ENCODE measurements around the gene ANGEL2. TPM values are rescaled to one million over a fixed set of nuclear protein-coding genes. Genes with fewer than 3 reads are reported as not detected.
"Not testable (repeated sequence)": the region's sequence is repeated elsewhere in the genome, so short reads cannot be mapped to it uniquely, and the experiment has no call there.

ANGEL2 gene
- total RNA-seq, 1 donor from 2014 or later: 38.0 TPM

DNA sequence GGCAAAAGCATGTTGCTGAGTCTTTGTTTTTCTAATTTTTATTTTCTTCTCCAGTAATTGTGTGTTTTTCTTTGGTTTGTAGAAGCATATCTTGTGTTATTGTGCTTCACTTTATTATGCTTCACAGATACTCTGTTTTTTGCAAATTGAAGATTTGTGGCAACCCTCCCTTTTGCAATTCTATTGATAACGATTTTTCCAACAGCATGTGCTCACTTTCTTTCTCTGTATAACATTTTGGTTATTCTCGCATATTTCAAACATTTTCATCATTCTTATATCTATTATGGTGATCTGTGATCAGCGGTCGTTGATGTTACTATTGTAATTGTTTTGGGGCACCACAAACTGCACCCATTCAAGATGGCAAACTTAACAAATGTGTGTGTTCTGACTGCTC is 3.8 kb upstream of the ANGEL2 start:
- no peak for DNase-seq (ENCODE audit: low read depth in 2 of 2)

DNA sequence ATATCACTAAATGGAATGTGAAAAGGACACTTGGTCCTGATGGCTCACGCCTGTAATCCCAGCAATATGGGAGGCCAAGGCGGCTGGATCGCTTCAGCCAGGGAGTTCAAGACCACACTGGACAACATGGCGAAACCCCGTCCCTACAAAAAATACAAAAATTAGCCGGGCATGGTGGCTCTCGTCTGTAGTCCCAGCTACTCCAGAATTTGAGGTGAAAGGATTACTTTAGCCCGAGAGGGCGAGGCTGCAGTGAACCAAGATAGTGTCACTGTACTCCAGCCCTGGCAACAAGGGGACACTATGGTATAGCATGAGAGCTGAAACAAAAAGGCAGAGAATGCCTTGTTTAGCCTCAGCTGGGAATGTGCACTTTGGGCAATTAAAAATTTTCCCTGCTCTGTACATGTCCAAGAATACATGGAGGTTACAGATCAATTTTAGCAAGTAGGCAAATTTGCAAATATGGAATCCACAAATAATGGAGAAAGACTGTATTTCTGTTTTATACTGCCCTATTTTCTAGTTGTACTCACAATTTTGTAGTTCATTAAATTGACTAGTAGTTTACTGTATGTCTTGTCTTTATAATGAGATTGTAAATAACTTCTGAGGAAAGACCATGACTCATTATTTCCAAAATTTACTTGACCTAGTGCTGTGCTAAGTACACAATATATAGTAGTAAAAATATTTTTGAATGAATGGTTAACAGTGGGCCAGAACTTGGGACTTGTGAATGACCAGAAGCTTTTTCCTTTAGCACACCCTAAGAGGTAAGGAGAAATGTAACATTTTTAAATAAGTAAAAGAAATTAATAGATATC is 2.0 kb upstream of the ANGEL2 start:
- no peak for DNase-seq (ENCODE audit: low read depth in 2 of 2)

DNA sequence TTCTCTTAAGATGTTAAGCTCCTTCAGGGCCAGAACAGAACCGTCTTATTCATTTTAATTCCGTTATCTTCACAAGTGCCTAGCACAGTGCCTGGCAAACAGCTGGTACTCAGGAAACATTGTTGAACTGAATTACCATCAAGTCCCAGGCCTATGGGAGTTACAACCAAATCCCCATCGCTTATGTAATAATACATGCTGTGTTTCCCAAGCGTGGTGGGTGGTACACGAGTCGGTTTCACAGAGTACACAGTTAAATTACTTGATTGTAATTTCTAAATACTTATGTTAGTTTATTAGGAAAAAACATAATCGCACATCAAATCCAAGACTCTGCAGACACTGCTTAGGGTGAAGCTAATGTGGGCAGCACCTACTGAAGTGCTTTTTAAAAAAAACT is 1.0 kb downstream of the ANGEL2 start:
- peak in 1 of 2 donors; percentile 13 for DNase-seq (ENCODE audit: low read depth in 2 of 2)

DNA sequence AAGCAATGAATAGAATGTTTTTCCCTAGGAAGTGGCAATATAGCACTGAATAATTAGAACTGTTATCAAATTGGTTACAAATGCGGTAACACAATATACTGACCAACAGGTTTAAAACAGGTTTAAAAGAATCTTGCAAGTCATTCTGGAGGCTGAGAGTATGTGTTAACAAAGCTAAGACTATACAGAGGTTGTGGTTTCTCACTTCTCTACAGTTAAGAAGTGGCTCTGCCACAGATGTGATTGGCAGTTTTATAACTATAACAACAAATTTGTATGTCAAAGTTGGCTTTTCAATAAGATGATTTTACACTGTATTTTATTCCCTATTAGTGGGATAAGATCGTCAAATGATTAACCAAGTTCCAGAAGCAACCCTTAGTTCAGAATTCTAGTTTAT is 7.1 kb downstream of the ANGEL2 start:
- DNase-seq (ENCODE audit: low read depth in 2 of 2): no peak

DNA sequence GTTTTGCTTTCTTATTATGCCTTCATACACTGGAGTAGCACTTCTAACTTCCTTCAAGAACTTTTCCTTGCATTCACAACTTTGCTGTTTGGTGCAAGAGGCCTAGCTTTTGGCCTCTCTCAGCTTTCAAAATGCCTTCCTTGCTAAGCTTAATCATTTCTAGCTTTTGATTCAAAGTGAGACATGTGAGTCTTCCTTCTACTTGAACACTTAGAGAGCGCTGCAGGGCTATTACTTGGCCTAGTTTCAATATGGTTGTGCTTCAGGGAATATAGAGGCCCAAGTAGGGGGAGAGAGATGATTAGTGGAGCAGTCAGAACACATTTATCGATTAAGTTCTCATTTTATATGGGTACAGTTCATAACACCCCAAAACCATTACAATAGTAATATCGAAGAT is 12.4 kb downstream of the ANGEL2 start:
- DNase-seq (ENCODE audit: low read depth in 2 of 2): no peak

DNA sequence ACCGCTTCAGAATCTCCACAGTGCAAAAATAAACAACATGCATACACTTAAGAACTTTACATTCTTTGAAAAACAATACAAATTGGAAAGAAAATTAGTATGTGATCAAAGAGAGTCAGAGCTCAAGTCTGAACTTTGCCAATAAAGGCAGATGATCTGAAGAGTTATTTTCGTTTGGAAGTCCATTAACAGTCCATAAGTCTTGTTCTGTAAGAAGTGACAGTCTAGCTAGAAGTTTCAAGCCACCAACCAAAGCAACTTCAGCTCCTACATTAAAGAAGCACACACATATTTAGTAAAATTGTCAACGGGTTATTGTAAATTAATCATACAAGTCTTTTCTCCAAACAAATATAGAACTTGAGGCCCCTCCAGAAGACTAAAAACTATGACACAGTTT is 20.7 kb downstream of the ANGEL2 start:
- no peak for DNase-seq (ENCODE audit: low read depth in 2 of 2)

DNA sequence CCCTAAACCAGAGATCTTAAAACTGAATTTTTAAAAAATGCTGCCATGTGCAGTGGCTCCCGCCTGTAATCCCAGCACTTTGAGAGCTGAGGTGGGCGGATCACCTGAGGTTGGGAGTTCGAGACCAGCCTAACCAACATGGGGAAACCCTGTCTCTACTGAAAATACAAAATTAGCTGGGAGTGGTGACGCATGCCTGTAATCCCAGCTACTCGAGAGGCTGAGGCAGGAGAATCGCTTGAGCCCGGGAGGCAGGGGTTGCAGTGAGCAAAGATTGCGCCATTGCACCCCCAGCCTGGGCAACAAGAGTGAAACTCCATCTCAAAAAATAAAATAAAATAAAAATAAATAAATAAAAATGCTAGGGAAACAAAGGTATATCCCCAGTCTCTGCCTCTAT is 21.7 kb downstream of the ANGEL2 start:
- DNase-seq (ENCODE audit: low read depth in 2 of 2): not testable (repeated sequence)

DNA sequence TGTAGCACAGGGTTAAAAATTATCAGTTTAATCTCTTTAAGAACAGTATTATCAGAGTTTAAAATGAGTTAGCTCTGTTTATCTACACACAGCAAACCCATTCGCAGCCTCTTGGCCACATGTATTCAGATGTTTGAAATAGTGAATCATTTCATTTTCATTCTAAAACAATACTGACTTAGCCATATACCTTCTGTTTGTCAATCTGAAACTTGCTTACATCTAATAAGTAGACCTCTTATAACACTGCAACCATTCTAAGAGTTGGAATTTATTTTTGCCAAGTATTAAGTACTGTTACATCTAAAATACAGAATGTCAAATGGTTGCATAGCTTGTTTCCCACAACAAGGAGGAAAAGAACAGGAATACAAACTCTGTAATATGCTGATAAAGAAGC is 25.4 kb downstream of the ANGEL2 start:
- DNase-seq (ENCODE audit: low read depth in 2 of 2): no peak

DNA sequence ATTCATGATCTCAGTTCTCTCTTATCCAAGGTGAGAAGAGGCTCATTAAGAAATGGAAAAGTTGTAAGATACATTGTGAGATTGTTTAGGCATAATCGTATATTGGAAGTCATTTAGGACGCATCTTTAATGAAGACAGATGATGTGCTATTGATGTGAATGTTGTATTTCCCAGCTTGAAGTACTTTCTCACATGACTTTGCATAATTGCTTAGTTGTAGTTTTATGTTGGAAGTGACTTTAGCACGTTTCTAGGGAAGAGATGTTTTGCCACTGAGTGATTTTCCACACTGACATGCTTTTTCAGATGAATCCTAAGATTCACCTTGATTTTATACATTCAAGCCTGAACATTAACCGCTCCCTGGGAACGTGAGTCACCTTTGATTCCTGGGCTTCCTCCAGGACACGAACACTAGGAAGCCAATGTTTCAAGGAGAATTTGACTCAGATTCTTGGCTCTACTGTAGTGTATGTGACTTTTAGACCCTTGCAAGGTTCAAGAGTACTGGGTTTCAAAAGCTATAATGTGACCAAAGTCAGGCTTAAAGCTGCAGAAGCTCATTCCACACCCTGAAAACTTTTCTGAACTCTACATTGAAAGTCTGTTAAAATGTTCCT is 27.9 kb downstream of the ANGEL2 start:
- DNase-seq (ENCODE audit: low read depth in 2 of 2): no peak

DNA sequence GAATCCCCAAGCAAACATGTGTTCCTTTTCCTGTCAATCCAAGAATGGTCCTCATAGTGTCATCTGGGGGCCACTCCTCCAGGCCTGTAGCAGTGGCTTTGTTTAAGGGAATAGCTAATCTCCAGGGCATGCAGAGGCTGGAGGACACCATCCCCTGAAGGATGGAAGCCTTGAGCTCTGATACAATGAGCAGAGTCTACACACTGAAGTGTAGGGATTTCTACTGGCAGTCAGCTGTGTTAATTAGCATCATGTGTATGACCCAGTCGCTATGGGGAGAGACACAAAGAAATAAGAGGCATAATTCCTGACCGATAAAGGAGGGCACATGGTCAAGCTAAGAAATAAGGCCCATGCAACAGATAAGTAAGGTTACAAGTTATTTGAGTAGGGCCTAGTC is 29.1 kb downstream of the ANGEL2 start:
- DNase-seq (ENCODE audit: low read depth in 2 of 2): no peak

DNA sequence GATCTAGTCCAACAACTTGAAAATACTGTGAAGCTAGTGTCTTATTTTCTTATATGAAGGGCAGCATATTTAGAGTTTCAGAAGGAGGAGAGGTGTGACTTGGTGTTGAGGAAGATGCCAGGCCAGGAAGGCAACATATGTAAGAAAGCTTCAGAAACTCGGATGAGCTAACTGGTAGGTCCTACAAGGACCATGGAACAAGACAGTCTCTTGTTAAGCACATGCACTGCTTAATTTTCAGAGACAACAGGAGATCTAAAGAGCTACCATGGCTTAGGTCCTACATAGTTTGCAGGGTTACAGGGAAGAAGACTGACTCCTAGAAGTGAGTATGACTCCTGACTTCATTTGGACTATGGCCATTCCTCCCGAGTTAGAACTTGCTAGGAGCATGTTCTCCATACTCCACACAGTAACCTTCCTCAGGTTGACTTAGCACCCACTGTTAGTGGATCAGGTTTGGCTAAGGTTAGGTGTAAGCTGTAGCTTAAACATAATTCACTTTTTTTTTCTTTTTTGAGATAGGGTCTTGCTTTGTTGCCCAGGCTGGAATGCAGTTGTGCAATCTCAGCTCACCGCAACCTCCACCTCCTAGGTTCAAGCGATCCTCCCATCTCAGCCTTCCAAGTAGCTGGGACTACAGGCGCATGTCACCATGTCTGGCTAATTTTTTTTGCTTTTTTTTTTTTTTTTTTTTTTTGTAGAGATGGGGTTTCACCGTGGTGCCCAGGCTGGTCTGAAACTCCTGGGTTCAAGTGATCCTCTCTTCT is 31.0 kb downstream of the ANGEL2 start:
- no peak for DNase-seq (ENCODE audit: low read depth in 2 of 2)

DNA sequence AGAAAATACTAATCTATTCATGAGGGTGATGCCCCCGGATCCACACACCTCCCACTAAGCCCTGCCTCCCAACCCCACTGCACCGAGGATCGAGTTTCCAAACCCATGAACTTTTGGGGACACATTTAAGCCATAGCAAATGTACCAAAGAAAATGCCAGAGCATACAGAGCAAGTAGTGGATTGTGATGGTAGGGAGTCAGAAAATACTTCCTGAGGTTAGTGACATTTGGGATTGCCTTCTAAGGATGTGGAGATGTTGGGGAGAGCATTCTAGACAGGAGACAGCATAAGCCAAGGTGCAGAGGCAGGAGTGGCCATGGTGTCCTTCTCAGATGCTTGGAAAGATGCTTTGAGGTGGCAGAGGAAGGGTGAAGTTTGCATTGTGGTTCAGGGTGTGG is 32.2 kb downstream of the ANGEL2 start:
- DNase-seq (ENCODE audit: low read depth in 2 of 2): no peak

DNA sequence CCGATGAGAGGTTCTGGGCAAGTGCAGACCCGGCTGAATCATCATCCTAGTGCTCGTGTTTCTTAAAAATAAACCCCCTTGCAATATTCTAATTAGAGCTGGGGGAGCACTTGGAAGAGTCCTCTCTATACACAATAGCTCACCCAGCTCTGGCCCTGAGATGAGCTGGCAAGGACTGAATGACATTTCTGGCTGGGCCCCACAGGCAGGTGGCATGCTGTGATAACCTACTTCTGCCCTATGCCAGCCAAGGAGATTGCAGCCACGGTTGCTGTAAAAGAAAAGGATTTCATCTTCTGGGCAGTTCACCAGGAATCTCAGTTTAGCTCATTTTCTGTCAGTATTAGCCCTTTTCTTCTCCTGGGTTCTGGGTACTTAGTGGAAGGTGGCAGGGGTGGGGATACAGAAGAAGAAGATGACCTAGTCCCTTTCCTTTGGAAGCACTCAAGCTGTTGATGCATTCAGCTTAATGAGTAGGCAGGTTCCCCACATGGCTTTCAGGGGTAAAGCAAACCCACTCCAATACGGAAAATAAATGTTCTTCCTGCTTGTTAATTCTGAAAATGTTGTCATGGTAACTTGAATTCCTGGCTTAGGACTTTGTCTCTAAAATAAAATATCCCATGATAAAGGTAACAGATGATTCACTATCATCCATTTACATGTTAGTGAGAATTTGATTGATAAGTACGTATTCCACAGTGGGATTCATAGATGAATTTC is 33.1 kb downstream of the ANGEL2 start:
- no peak for DNase-seq (ENCODE audit: low read depth in 2 of 2)

DNA sequence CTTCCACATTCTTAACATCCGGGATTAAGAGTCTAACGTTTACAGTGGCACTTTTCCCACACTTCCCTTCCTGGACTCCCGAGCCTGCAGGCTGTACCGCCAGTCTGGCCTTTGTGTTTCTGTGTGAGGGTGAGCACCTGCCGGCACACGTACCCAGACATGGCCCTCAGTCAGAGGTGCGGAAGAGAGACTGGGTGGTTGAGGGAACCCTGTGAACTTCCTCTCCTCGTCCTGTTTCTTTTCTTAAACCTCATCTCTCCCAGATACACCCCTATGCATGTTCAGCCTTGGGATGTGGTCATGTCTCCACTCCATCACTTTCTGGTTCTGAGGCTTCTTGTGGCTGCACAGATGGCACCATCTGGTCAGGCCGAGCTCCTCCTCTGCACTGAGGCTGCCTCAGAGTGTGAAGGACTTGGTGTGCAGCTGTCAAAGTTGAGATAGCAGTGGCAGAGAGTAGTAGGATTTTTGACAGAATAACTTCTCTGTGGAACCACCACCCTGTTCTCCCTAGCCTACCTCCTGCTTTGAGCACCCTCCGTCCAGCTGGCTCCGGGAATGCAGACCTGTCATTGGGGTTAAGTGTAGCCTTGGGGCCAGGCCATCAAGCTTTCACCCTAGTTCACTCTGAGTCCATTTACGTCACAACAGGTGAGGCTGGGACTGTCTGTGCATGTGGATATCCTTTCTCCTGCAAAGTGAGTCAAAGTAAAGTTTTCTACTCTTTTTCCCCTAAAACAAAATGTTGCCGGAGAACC is 33.9 kb downstream of the ANGEL2 start:
- no peak for DNase-seq (ENCODE audit: low read depth in 2 of 2)

DNA sequence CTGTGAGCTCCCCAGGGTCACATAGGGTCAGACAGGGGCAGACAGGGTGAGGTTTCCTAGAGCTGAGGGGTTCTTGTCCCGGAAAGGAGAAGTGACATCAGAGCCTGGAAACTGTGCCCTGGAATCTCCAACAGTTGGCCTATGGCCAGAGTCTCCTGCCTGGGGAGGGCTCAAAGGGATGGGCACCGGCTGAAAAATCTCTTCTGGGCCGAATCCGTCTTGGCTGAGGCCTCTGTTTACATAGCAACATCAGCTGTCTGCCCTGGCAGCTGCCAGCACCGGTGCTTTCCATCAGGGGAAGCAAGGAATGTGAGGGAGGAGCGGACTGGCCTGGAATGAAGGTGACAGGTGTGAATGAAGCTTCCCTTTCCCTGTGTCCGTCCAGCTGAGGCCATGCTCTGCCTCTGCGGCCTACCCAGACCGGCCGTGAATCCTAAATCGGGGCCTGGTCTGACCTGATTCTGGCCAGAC is 34.6 kb downstream of the ANGEL2 start:
- no peak for DNase-seq (ENCODE audit: low read depth in 2 of 2)

DNA sequence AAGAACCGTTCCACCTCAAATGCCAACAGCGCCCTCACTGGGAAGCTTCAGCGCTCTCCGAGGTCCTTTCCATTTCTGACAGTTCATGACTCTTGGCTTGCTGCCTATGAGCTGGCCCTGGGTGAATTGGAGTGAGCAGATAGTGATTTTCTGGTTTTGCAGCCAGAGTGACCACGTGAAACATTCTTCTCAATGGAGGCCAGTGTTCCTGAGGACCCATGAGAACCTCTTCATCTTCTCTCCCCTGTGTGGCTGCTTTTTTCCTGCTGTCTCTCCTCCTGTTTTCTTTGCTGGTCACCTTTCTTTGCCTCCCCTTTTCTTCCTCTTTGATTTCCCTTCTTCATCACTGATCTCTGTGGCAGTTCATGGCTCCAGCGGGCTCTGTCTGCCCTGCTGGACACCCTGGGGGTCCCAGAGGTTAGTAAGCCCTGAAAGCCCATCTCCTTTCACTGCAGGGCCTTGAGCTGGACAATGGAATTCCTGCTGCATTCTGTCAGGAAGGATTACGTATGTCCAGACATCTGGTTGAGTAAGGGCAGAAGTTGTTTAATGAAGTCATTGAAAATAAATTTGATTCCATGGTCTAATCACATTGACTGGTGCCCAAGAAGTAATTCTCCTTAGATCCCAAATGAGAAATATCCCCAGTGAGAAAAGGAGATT is 35.4 kb downstream of the ANGEL2 start:
- peak in 1 of 2 donors; percentile 7 for DNase-seq (ENCODE audit: low read depth in 2 of 2)

DNA sequence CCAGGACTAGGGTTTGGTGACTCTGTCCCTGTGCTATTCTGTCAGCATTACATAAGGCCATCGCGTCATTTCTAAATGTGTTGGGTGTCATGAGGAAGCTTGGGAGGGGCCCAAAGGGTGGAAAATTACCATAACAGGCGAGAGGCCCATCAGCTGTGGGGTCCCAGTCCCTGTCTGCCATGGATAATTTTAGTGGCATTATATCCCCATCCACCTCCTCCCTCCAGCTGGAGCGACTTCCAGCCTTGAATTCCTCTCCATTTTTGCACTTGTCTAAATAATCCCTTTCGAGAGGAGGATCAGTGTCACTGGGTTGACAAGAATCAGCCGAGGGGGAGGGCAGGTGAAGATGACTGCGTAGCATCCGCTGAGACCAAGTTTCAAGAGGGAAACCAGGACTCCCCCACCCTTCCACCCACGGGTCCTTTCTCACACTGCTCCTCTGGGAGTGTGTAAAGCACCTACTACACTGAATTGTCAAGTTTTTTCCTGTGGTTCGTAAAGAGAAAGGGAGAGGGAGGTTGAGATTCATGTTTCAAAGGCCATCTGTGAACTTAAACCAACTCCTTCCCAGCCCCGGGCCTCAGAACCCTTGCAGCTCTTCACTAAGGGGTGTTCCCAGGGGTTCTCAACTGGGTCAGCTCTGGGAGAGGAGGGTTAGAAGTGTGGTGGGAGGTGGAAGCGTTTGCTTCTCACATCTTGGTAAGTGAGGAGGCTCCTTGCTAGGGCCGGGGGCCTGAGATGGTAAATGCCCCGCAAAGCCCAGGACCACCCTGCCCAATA is 36.1 kb downstream of the ANGEL2 start:
- DNase-seq (ENCODE audit: low read depth in 2 of 2): no peak

DNA sequence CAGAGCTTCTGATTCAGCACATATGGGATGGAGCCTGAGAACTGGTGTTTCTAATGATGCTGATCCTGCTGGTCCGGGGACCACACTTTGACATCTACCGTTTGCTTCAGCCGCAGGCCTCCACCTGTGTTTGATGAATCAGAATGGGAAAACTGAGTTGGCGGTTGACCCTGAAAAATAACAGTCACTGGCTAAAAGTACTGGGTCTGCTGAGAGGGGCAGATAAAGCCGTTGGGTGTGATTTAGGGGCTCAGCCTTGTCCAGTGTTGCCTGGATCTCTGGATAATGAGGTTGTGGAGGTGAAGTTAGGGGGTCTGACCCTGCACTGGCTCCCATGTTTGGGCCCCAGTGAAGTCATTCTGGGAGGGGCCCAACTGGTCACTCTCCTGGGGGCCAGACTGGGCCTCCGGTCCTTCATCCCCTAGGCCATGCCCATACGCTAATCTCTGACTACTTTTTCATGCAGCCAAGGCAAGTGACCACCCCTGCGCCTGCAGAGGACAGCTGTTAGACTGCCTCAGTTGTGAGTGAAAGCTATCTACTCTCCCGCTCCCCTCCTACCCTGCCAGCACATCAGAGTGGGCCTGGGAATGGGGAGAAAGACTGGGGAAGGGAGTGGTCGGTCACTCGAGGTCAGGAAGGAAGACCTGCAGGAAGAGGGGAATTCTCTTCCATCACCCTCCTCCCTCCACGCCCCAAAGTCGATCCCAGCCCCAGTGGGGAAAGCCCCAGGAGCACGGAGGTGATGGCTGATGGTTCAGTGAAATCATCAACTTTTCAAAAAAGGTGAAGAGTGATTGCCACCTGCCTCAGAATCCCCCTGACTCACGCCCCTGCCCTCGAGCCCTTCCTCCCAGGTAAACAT is 37.7 kb downstream of the ANGEL2 start:
- DNase-seq (ENCODE audit: low read depth in 2 of 2): no peak

DNA sequence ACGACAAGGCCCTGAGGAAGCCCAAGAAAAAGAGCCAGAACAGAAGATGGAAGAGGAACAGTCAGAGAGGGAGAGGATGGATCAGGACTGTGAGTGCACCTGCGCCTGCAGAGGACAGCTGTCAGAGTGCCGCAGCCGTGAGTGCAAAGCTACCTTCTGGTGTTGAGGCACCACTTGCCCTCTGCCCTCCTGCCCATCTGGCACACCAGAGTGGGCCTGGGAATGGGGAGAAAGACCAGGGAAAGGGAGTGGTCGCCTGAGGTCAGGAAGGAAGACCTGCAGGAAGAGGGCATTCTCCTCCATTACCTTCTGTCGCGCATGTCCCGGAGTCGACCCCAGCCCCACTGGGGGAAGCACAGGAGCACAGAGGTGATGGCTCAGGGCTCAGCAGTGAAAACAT is 39.1 kb downstream of the ANGEL2 start:
- no peak for DNase-seq (ENCODE audit: low read depth in 2 of 2)
